NOMO-1 treated with DMSO at 0.1 percent for 48 hours (cell line): ENCODE results near the gene BTBD19.
"Not testable (repeated sequence)": the region's sequence is repeated elsewhere in the genome, so short reads cannot be mapped to it uniquely, and the experiment has no call there.

Source experiments
- DNase-seq: peaks from one replicate; lab custom pipeline; 2025; ENCODE audit not compliant: unreplicated experiment; lab: John Stamatoyannopoulos, UW

BTBD19 gene

DNA sequence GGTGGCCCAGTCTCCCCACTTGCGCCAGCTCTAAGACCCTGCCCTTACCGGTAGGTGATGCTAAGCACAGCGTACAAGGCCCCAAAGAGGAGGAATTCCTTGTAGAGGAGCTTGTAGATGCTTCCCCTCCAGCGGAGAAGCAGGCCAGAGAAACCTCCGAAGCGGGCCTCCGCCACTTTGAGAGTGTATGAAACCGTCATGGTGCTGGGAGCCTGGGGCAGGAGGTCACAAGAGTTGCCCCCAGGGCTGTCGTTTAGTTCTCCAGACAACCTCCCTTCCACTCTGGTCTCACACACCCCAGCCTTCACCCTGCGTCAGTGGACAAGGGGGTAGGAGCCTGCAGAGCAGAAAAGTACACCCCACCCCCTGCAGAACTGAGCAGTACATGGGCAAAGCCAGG is 20.8 kb upstream of the BTBD19 start:
- no peak for DNase-seq

DNA sequence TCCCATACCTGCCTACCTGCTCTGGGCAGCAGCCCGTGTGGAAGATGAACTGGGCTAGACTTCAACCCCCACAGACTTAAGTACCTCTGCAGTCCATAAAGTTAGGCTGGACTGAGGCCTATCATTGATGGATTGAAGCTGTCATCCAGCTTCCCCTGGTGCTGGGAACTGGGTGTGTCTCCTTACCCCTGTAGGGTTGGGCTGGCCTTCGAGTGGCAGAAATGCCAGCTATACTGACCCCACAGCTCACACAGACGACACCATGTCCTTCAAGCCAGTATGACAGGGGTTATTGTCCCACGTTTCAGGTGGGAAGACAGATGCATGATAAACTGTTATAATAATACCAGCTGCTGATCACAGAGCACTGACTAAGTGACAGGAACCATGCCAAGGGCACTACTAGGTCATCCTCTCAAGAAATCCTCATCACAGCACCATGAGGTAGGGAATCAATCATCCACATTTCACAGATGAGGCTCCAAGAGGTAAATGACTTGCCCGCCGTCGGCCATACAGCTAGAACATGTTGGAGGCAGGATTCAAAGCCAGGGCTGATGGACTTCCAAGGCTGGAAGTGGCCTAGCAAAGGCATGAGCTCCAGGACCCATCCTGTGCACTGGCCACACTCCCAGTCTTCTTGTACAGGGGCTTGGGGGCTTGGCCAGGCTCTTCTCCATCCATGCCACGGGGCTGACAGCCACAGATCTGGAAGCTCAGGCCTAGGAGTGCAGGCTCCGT is 20.0 kb upstream of the BTBD19 start, which contains the start of gene BEST4:
Gene BEST4 (minus strand): TSS at position 51 of the 741 bp plus-strand sequence. CDS start 465 bp downstream, outside the sequence.
- no peak for DNase-seq

DNA sequence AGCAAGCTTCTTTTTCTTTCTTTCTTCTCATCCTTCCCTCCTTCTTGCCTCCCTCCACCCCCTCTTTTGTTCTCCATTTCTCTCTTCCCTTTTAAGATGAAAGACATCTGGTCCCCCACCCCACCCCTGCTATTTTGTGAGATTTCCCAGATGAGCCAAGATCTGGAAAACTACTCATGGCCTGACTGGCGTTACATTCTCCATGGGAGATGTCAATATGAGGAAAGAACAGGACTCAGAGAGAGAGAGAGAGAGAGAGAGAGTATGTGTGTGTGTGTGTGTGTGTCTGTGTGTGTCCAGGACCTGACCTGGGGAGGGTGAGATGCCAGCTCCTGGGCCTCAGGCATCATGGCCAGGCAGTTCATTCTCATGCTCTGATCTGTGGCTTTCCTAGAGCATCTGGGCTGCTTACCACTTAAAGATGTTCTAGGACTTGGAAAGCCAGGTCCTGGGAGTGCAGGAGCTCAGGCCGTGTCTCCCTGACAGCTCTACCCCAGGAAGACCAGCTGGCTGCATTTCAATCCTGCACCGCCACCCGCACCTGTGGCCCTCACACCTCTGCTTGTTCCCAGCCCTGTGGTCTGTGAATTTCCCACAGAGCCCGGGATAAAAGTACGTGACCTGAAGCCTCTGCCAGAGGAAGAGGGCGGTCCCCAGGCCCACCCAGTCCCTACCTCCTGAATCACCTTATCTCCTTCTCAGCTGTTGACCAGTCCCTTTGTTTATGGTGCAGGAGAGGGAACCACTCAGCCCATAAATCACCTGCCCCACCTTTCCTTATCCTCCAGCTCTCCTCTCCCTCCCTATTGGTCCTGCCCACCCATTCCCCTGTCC is 17.1 kb upstream of the BTBD19 start:
- no peak for DNase-seq

DNA sequence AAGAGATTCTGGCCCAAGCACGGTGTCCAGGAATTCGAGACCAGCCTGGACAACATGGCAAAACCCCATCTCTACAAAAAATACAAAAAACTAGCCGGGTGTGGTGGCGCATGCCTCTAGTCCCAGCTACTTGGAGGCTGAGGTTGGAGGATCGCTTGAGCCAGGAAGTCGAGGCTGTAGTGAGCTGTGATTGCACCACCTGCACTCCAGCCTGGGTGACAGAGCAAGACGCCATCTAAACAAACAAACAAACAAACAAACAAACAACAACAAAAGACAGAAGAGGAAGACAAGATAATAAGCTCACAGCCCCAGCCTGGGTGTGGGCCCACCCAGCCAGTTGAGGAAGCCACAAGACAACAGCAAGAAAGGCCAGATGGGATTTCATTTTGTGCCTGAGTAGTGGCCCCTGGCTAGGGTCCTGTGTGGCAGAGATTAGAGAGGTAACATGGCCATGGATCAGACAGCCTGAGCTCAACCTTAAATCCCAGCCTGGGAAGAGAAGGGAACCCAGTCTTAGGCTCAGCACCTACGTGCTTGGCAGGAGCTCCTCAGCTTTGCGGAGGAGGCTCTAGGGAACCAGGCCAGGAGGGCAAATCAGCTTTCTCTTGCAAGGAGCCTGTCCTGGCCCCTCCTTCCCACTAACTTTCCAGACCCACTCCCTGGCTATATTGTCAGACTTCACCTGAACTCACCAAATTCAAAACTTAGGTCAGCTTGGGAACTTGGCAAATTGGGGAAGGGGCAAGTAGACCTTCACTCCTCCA is 15.4 kb upstream of the BTBD19 start:
- DNase-seq = no peak

DNA sequence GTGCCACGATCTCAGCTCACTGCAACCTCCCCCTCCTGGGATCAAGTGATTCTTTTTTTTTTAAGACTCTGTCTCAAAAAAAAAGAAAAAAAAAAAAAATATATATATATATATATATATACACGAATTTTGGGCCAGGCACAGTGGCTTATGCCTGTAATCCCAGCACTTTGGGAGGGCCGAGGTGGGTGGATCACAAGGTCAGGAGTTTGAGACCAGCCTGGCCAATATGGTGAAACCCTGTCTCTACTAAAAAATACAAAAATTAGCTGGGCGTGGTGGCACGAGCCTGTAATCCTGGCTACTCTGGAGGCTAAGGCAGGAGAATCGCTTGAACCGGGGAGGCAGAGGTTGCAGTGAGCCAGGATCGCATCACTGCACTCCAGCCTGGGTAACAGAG is 10.4 kb upstream of the BTBD19 start:
- not testable (repeated sequence) for DNase-seq

DNA sequence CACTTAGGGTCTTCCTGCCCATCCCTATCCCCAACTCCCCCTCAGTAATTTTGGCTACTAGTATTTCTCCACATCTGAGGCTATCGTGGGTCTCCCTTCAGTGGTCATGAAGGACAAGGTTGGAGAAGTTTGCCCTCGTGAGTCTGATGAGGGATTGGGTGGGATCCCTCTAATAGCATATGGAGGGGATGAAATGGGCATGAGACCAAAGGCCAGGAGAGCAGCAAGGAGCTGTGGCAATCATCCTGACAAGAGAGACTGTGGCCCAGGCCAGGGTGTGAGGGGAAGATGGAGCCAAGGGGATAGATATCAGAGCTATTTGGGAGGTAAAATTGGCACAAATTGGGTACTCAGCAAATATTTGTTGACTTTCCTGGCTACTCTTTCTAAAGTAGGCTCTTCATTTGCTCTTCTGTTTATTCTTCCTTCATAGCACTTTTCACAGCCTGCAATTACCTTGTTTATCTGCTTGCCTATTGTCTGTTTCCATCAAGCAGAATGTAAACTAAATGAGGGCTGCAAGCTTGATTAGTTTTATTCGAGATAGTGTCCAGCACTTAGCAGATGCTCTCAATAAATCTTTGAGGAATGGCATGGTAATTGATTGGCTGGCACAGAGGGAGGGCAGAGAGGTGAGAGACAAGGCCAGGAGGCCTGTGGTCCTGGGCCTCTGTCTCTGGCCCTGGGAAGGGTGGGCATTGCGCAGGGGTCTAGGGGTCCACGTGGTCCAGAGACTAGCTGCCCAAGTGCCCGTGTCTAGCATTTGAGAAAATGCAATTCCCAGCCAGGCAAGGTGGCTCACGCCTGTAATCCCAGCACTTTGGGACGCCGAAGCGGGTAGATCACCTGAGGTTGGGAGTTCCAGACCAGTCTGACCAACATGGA is 9.6 kb upstream of the BTBD19 start:
- DNase-seq = no peak

DNA sequence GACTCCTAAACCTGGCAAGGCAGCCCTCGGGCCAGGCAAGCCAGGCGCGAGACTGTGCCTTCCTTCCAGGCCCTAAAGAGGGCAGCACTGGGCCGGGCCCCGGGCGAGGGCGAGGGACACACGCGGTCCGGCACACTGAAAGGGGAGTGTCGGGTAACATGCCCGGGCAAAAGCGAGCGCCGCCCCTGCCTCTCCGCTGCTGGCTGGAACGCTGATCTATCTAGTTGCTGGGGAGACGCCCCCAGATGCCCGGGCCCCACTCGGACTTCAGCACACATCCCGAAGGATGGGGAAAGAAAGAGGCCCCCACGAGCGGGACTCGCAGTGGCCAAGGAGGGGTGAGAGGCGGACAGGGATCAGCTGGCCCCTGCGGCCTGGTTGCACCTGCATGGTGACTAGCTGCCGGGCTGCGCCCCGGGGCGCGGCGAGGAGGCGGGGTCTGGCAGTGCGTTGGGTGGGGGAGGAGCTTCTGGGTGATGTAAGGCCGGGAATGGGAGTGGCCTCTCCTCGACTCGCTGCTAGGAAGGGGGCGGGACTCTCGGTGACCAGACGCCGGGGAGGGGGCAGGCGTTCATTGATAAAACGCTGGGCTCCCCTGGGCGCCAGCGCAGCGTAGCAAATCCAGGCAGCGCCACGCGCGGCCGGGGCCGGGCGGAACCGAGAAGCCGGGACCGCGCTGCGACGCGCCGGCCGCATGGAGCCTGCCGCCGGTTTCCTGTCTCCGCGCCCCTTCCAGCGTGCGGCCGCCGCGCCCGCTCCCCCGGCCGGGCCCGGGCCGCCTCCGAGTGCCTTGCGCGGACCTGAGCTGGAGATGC is 8.3 kb upstream of the BTBD19 start, which contains the start of gene PLK3:
Gene PLK3 (plus strand): TSS at position 608 of the 815 bp plus-strand sequence. CDS start 87 bp downstream, at position 695.
- DNase-seq = peak; percentile 97

- DNase-seq = no peak
Observed at GRCh38 chr1:44801491-44802305, 6.6 kb upstream of the BTBD19 start.

- no peak for DNase-seq
Observed at GRCh38 chr1:44802306-44803061, 5.8 kb upstream of the BTBD19 start.

GRCh38 chr1:44803062-44803311 is 5.3 kb upstream of the BTBD19 start:
- DNase-seq = no peak

GRCh38 chr1:44803312-44804095 is 4.8 kb upstream of the BTBD19 start:
- DNase-seq = no peak

GRCh38 chr1:44805311-44806024 is 2.9 kb upstream of the BTBD19 start:
- DNase-seq = no peak

- DNase-seq = no peak
Observed at GRCh38 chr1:44806025-44806703, 2.2 kb upstream of the BTBD19 start.

GRCh38 chr1:44806704-44807363 is 1.5 kb upstream of the BTBD19 start, which contains the start of gene DYNLT4:
Gene DYNLT4 (minus strand): TSS chr1:44807351. CDS start chr1:44806668, 683 bp downstream.
- DNase-seq = no peak

- peak; percentile 92 for DNase-seq
Observed at GRCh38 chr1:44807364-44808062, 810 bp upstream of the BTBD19 start.
